ENCODE results near the gene ASB11.

DNA sequence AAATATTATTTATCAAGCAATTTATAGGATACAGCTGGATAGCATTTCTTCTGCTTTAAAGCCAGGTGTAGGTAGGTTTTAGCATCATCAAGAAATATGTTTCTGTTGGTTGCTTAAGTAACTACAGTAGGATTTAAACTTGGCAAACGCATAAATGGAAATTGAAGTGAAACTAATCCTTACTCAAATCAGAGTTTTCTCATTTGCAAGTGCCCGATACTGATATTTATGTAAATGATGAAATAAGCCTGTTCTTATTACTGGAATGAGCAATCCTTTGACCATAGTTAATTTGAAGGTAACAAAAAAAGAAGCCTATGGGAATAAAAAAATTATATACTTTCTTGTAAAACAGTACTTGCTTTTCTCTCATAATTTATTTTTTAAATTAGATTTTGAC, 43.1 kb upstream of the ASB11 start:
- TF ChIP-seq, protein P1, sequence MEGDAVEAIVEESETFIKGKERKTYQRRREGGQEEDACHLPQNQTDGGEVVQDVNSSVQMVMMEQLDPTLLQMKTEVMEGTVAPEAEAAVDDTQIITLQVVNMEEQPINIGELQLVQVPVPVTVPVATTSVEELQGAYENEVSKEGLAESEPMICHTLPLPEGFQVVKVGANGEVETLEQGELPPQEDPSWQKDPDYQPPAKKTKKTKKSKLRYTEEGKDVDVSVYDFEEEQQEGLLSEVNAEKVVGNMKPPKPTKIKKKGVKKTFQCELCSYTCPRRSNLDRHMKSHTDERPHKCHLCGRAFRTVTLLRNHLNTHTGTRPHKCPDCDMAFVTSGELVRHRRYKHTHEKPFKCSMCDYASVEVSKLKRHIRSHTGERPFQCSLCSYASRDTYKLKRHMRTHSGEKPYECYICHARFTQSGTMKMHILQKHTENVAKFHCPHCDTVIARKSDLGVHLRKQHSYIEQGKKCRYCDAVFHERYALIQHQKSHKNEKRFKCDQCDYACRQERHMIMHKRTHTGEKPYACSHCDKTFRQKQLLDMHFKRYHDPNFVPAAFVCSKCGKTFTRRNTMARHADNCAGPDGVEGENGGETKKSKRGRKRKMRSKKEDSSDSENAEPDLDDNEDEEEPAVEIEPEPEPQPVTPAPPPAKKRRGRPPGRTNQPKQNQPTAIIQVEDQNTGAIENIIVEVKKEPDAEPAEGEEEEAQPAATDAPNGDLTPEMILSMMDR (IDR thresholded peaks at IDR 0.05) = no peak
- TF ChIP-seq POLR2AphosphoS5 (IDR thresholded peaks at IDR 0.05) (no peak), POLR2A (IDR thresholded peaks at IDR 0.05) (no peak)

Measured in upper lobe of left lung (tissue), 4 donors.